ENCODE data around the gene KCNIP4. TPM values are rescaled to one million over a fixed set of nuclear protein-coding genes. Genes with fewer than 3 reads are reported as not detected.

KCNIP4 gene
- total and polyA plus RNA-seq, 9 of the 15 experiments (the other 6 are each of a cell fraction or from before 2014, with no cell fraction given): 0.25 to 0.41 TPM; not detected in 7

DNA sequence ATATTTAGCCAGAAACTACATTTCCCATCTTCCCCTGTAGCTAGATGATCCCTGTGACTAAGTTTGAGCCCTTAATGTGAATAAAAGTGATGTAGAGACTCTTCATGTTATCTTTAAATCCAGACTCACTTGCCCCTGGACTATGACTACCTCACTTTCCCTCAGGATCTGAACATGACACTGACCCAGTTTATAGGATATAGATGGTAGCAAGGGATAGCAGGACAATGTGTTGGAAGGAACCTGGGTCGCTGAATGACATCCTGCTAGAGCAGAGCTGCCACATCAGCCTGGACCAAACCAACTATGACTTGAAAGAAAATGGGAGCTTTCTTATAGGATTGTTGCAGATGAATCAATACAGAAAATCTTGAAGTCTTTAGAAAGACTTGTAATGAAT lies 1110.1 kb downstream of the KCNIP4 start:
- intact Hi-C loops (cut with micrococcal nuclease): no loop called here
- CTCF ChIA-PET (ENCODE audit: low intra/inter-chr PET ratio): no interaction called here
- Histone ChIP-seq H3K4me2 (ENCODE audit: insufficient read depth, low read length) (no peak overlapping the region), H3K4me1 (replicated peaks in 1 of 2; ENCODE audit: control insufficient read depth in 2 of 2, insufficient read depth in 2 of 2, low read length in 2 of 2) (no peaks in the 10 kb centered on the region), H3K27ac (ENCODE audit: extremely low read depth, low read depth, low read length) (no peak overlapping the region), H4K20me1 (replicated peaks; ENCODE audit: control insufficient read depth, insufficient read depth, low read length) (no peaks in the 10 kb centered on the region), H2AFZ (ENCODE audit: low read depth, low read length) (no peak overlapping the region), H3K79me2 (ENCODE audit: control insufficient read depth, insufficient read depth, low read length) (no peaks in the 10 kb centered on the region), H3K4me3 (no peak overlapping the region), H3K9ac (ENCODE audit: insufficient read depth in 1 of 2, low read depth in 2 of 2, low read length in 2 of 2) (no peak overlapping the region), H3K9me3 (replicated peaks; ENCODE audit: control insufficient read depth, insufficient read depth, low read depth, low read length) (0 out of 2 replicates have a peak, but pooled peaks cover 1% of the 10 kb centered on the region), H3K27me3 (ENCODE audit: control insufficient read depth in 2 of 2, insufficient read depth in 2 of 2, low read length in 2 of 2) (no peaks in the 10 kb centered on the region), H3K36me3 (ENCODE audit: control insufficient read depth, insufficient read depth, low read length) (no peaks in the 10 kb centered on the region), H3K9me1 (ENCODE audit: control insufficient read depth, insufficient read depth, low read length) (no peaks in the 10 kb centered on the region)
- TF ChIP-seq MBD2 (IDR thresholded peaks at IDR 0.05; ENCODE audit: borderline replicate concordance, low read depth) (no peak), ZNF778 (CRISPR knock-in tag; IDR thresholded peaks at IDR 0.05) (no peak), CEBPG (CRISPR knock-in tag; IDR thresholded peaks at IDR 0.05) (no peak), CEBPG (tag; conservative IDR thresholded peaks at IDR 0.05 in 1 of 2, IDR thresholded peaks at IDR 0.05 in 1 of 2) (no peak), MTF1 (CRISPR knock-in tag; IDR thresholded peaks at IDR 0.05; ENCODE audit: borderline replicate concordance) (no peak), TRIM28 (IDR thresholded peaks at IDR 0.05) (no peak), IRF2 (CRISPR knock-in tag; IDR thresholded peaks at IDR 0.05) (no peak), TBL1XR1 (IDR thresholded peaks at IDR 0.05; ENCODE audit: low read length in 2 of 2) (no peak)
- TF ChIP-seq, protein P1, sequence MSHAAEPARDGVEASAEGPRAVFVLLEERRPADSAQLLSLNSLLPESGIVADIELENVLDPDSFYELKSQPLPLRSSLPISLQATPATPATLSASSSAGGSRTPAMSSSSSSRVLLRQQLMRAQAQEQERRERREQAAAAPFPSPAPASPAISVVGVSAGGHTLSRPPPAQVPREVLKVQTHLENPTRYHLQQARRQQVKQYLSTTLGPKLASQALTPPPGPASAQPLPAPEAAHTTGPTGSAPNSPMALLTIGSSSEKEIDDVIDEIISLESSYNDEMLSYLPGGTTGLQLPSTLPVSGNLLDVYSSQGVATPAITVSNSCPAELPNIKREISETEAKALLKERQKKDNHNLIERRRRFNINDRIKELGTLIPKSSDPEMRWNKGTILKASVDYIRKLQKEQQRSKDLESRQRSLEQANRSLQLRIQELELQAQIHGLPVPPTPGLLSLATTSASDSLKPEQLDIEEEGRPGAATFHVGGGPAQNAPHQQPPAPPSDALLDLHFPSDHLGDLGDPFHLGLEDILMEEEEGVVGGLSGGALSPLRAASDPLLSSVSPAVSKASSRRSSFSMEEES (CRISPR knock-in tag; IDR thresholded peaks at IDR 0.05): no peak
- TF ChIP-seq, protein P2, sequence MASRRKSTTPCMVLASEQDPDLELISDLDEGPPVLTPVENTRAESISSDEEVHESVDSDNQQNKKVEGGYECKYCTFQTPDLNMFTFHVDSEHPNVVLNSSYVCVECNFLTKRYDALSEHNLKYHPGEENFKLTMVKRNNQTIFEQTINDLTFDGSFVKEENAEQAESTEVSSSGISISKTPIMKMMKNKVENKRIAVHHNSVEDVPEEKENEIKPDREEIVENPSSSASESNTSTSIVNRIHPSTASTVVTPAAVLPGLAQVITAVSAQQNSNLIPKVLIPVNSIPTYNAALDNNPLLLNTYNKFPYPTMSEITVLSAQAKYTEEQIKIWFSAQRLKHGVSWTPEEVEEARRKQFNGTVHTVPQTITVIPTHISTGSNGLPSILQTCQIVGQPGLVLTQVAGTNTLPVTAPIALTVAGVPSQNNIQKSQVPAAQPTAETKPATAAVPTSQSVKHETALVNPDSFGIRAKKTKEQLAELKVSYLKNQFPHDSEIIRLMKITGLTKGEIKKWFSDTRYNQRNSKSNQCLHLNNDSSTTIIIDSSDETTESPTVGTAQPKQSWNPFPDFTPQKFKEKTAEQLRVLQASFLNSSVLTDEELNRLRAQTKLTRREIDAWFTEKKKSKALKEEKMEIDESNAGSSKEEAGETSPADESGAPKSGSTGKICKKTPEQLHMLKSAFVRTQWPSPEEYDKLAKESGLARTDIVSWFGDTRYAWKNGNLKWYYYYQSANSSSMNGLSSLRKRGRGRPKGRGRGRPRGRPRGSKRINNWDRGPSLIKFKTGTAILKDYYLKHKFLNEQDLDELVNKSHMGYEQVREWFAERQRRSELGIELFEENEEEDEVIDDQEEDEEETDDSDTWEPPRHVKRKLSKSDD (conservative IDR thresholded peaks at IDR 0.05; ENCODE audit: low read length): no peak
- TF ChIP-seq, protein P3, sequence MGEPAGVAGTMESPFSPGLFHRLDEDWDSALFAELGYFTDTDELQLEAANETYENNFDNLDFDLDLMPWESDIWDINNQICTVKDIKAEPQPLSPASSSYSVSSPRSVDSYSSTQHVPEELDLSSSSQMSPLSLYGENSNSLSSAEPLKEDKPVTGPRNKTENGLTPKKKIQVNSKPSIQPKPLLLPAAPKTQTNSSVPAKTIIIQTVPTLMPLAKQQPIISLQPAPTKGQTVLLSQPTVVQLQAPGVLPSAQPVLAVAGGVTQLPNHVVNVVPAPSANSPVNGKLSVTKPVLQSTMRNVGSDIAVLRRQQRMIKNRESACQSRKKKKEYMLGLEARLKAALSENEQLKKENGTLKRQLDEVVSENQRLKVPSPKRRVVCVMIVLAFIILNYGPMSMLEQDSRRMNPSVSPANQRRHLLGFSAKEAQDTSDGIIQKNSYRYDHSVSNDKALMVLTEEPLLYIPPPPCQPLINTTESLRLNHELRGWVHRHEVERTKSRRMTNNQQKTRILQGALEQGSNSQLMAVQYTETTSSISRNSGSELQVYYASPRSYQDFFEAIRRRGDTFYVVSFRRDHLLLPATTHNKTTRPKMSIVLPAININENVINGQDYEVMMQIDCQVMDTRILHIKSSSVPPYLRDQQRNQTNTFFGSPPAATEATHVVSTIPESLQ (CRISPR knock-in tag; IDR thresholded peaks at IDR 0.05): no peak
- DNase-seq (ENCODE audit: extremely low read depth in 1 of 4, low spot score in 3 of 4): no peak
- POLR2A ChIA-PET: no interaction called here
- in situ Hi-C loops (cut with MboI): no loop called here
- ATAC-seq: no peak
- FAIRE-seq: no peak
- no TSS peak for BruUV-seq (replicated peaks)
- WGBS (ENCODE audit: insufficient coverage, low coverage, missing lambda C conversion rate): 0% methylated on average over 1 of the region's 1 CpG
